IMR-90 (cell line): ENCODE data around the gene MED12L. TPM values are rescaled to one million over a fixed set of nuclear protein-coding genes. Genes with fewer than 3 reads are reported as not detected.
A peak's percentile ranks its signal among the peaks of the same experiment; 100 is the strongest.

Source experiments
- ATAC-seq: fragments of 200-7000 bp; cut with Tn5 transposase; 2 replicates; pipeline ENCODE4 v1.9.1; 2020; ENCODE audit warnings: low read depth, mild to moderate bottlenecking, moderate library complexity
- BruUV-seq: library from RNA; stranded (reverse); fragments of 400-500 nt; replicated peaks from 2 replicates; lab custom pipeline; 2021; lab: Mats Ljungman, UMichigan
- CTCF ChIA-PET: fragments of 300-600 bp; formaldehyde crosslinking; extraction: SDS; loops from one replicate; lab custom pipeline; 2021; ENCODE audit warnings: antibody characterized with exemption; lab: Yijun Ruan, JAX
- POLR2A ChIA-PET: fragments of 300-600 bp; sonication (Branson Sonifier 250); formaldehyde crosslinking; loops from one replicate; lab custom pipeline; 2022; ENCODE audit warnings: antibody characterized with exemption; ENCODE audit not compliant: unreplicated experiment; lab: Charles Lee
- DNase-seq: peaks from one replicate; pipeline ENCODE4 v3.0.0; 2013
- H2AFZ ChIP-seq: replicated peaks from 2 replicates; pipeline ENCODE3; 2013; ENCODE audit warnings: low read length, mild to moderate bottlenecking; ENCODE audit not compliant: poor library complexity
- H2AK5ac ChIP-seq: 2 replicates; pipeline ENCODE4 v1.6.1; 2013; ENCODE audit warnings: low read depth, low read length, inconsistent platforms
- H2AK9ac ChIP-seq: replicated peaks from 2 replicates; pipeline ENCODE3; 2013; ENCODE audit warnings: mild to moderate bottlenecking, low read depth, low read length, moderate library complexity; ENCODE audit not compliant: poor library complexity
- H2BK120ac ChIP-seq: 2 replicates; pipeline ENCODE4 v1.6.1; 2013; ENCODE audit warnings: low read depth, low read length, inconsistent platforms
- H2BK15ac ChIP-seq: 3 replicates; pipeline ENCODE4 v1.6.1; 2013; ENCODE audit warnings: low read depth, low read length, inconsistent platforms
- H2BK20ac ChIP-seq: 2 replicates; pipeline ENCODE4 v1.6.1; 2013; ENCODE audit warnings: low read depth, mild to moderate bottlenecking, inconsistent platforms, low read length, moderate library complexity
- H2BK5ac ChIP-seq: 2 replicates; pipeline ENCODE4 v1.6.1; 2013; ENCODE audit warnings: mild to moderate bottlenecking, low read depth, low read length, inconsistent platforms; ENCODE audit not compliant: poor library complexity, severe bottlenecking
- H3K14ac ChIP-seq: replicated peaks from 2 replicates; pipeline ENCODE4 v1.6.1; 2013; ENCODE audit warnings: low read depth, low read length, inconsistent platforms
- H3K18ac ChIP-seq: 2 replicates; pipeline ENCODE4 v1.6.1; 2013; ENCODE audit warnings: low read depth, low read length, control low read depth
- H3K23ac ChIP-seq: 2 replicates; pipeline ENCODE4 v1.6.1; 2013; ENCODE audit warnings: low read depth, low read length, inconsistent platforms
- H3K27ac ChIP-seq: 2 replicates; pipeline ENCODE4 v1.5.1; 2013; ENCODE audit warnings: mild to moderate bottlenecking, control low read depth, low read length; ENCODE audit not compliant: insufficient read depth
- H3K27me3 ChIP-seq: 2 replicates; pipeline ENCODE4 v1.6.1; 2013; ENCODE audit warnings: low read length; ENCODE audit not compliant: control insufficient read depth, insufficient read depth
- H3K36me3 ChIP-seq: 2 replicates; pipeline ENCODE4 v1.6.1; 2013; ENCODE audit warnings: low read length, mixed read lengths; ENCODE audit not compliant: control insufficient read depth, insufficient read depth
- H3K4ac ChIP-seq: 2 replicates; pipeline ENCODE4 v1.6.1; 2013; ENCODE audit warnings: low read depth, low read length, inconsistent platforms
- H3K4me1 ChIP-seq: 2 replicates; pipeline ENCODE4 v1.6.1; 2013; ENCODE audit warnings: low read length, mixed read lengths; ENCODE audit not compliant: control insufficient read depth, insufficient read depth
- H3K4me2 ChIP-seq: 2 replicates; pipeline ENCODE4 v1.6.1; 2013; ENCODE audit warnings: low read depth, mild to moderate bottlenecking, control low read depth, low read length, moderate library complexity
- H3K4me3 ChIP-seq: 2 replicates; pipeline ENCODE4 v1.5.1; 2013; ENCODE audit warnings: low read depth, mild to moderate bottlenecking, control low read depth, low read length, moderate library complexity; ENCODE audit not compliant: insufficient read depth
- H3K56ac ChIP-seq: 2 replicates; pipeline ENCODE4 v1.6.1; 2013; ENCODE audit warnings: low read length, inconsistent platforms; ENCODE audit not compliant: insufficient read depth; ENCODE audit errors: extremely low read depth
- H3K79me1 ChIP-seq, 2 experiments: 2 replicates each; pipeline ENCODE4 v1.6.1; 2013; ENCODE audit warnings: low read length in 2 of 2, inconsistent platforms in 1 of 2, low read depth in 1 of 2
- H3K9ac ChIP-seq: 2 replicates; pipeline ENCODE4 v1.6.1; 2013; ENCODE audit warnings: low read depth, low read length, control low read depth
- H3K9me1 ChIP-seq: 2 replicates; pipeline ENCODE4 v1.6.1; 2013; ENCODE audit warnings: low read length, inconsistent platforms; ENCODE audit not compliant: insufficient read depth
- H3K9me3 ChIP-seq: 2 replicates; pipeline ENCODE4 v1.6.1; 2013; ENCODE audit warnings: low read length; ENCODE audit not compliant: control insufficient read depth, insufficient read depth
- H4K20me1 ChIP-seq: 2 replicates; pipeline ENCODE4 v1.6.1; 2013; ENCODE audit warnings: low read length, inconsistent platforms; ENCODE audit not compliant: insufficient read depth
- H4K5ac ChIP-seq: 2 replicates; pipeline ENCODE4 v1.6.1; 2013; ENCODE audit warnings: mild to moderate bottlenecking, low read depth, low read length, control low read depth
- H4K8ac ChIP-seq, 2 experiments: 2 replicates each; pipeline ENCODE4 v1.6.1; 2013; ENCODE audit warnings: low read depth in 2 of 2, low read length in 2 of 2, control low read depth in 1 of 2, inconsistent platforms in 1 of 2
- H4K91ac ChIP-seq: 2 replicates; pipeline ENCODE4 v1.6.1; 2013; ENCODE audit warnings: low read depth, low read length, inconsistent platforms; ENCODE audit not compliant: insufficient read depth
- BHLHE40 ChIP-seq: fragments of 150-350 bp; IDR thresholded peaks from 2 replicates; pipeline ENCODE4 v1.6.1; 2016; ENCODE audit warnings: mild to moderate bottlenecking, low read depth, low read length
- CEBPB ChIP-seq: IDR thresholded peaks from 2 replicates; pipeline ENCODE4 v1.6.1; 2012; ENCODE audit warnings: low read depth, low read length, improper control_type of control experiment
- CHD1 ChIP-seq: IDR thresholded peaks from 2 replicates; pipeline ENCODE4 v1.6.1; 2012; ENCODE audit warnings: low read depth, low read length, improper control_type of control experiment
- FOS ChIP-seq: fragments of 150-350 bp; IDR thresholded peaks from 2 replicates; pipeline ENCODE4 v1.6.1; 2016; ENCODE audit warnings: low read depth, low read length
- MAFK ChIP-seq: IDR thresholded peaks from 2 replicates; pipeline ENCODE4 v1.6.1; 2012; ENCODE audit warnings: low read depth, low read length, improper control_type of control experiment
- MAZ ChIP-seq: IDR thresholded peaks from 2 replicates; pipeline ENCODE4 v1.6.1; 2012; ENCODE audit warnings: low read depth, mild to moderate bottlenecking, low read length, improper control_type of control experiment, moderate library complexity, borderline replicate concordance
- MXI1 ChIP-seq: IDR thresholded peaks from 2 replicates; pipeline ENCODE4 v1.6.1; 2012; ENCODE audit warnings: low read depth, mild to moderate bottlenecking, low read length, moderate library complexity, borderline replicate concordance
- NFE2L2 ChIP-seq: fragments of 150-350 bp; IDR thresholded peaks from 2 replicates; pipeline ENCODE4 v1.6.1; 2016; ENCODE audit warnings: low read depth, mild to moderate bottlenecking, low read length
- POLR2A ChIP-seq: IDR thresholded peaks from 2 replicates; pipeline ENCODE4 v1.6.1; 2012; ENCODE audit warnings: mild to moderate bottlenecking, low read depth, low read length
- RAD21 ChIP-seq: IDR thresholded peaks from 2 replicates; pipeline ENCODE4 v1.6.1; 2012; ENCODE audit warnings: low read length, improper control_type of control experiment
- RCOR1 ChIP-seq: IDR thresholded peaks from 2 replicates; pipeline ENCODE4 v1.6.1; 2012; ENCODE audit warnings: mild to moderate bottlenecking, low read length, improper control_type of control experiment; ENCODE audit not compliant: insufficient replicate concordance
- RFX5 ChIP-seq: IDR thresholded peaks from 2 replicates; pipeline ENCODE4 v1.8.0; 2012; ENCODE audit warnings: low read depth, mild to moderate bottlenecking, low read length, moderate library complexity
- SMC3 ChIP-seq: fragments of 150-350 bp; IDR thresholded peaks from 2 replicates; pipeline ENCODE4 v1.6.1; 2016; ENCODE audit warnings: low read depth, mild to moderate bottlenecking, antibody characterized with exemption, low read length, moderate library complexity
- USF2 ChIP-seq: fragments of 150-350 bp; IDR thresholded peaks from 2 replicates; pipeline ENCODE4 v1.6.1; 2017; ENCODE audit warnings: mild to moderate bottlenecking, antibody characterized with exemption, low read length, low read depth
- WGBS, 2 experiments: methylation state at CpG; one replicate each; pipeline versions ENCODE4 v1.1.5 to v1.1.7; 2013; ENCODE audit warnings: missing lambda C conversion rate in 2 of 2; ENCODE audit not compliant: insufficient read length in 1 of 2; ENCODE audit errors: extremely low coverage in 2 of 2; 5-methylcytosine and 5-hydroxymethylcytosine counted together
- dilution Hi-C: fragments of 300-500 bp; cut with HindIII; formaldehyde crosslinking; loops from one replicate; pipeline ENCODE4 v1.14.3; 2018; ENCODE audit warnings: low sequenced_read_pairs; ENCODE audit not compliant: unreplicated experiment
- in situ Hi-C: fragments of 300-500 bp; cut with MboI; formaldehyde crosslinking; loops from 3 replicates; pipeline ENCODE4 v1.14.3; 2019; ENCODE audit warnings: low sequenced_read_pairs, inconsistent platforms, mixed read lengths
- intact Hi-C: fragments of 100-400 bp; cut with micrococcal nuclease; formaldehyde crosslinking; loops from 2 replicates; pipeline ENCODE4 v1.10.0; 2022
- polyA plus RNA-seq, 3 experiments: library from polyadenylated mRNA; depleted of rRNA; stranded (reverse); fragments of >200 nt; gene quantifications; 2 replicates each; pipeline ENCODE4 v1.2.3, GENCODE V29; 2012; ENCODE audit warnings: low replicate concordance in 1 of 3
- total RNA-seq: library from RNA; depleted of rRNA; stranded (reverse); fragments of >200 nt; gene quantifications from 2 replicates; pipeline ENCODE4 v1.2.3, GENCODE V29; 2012
- TF ChIP-seq, protein P1 (sequence below): fragments of 150-350 bp; IDR thresholded peaks from 2 replicates; pipeline ENCODE4 v1.6.1; 2016; ENCODE audit warnings: low read depth, mild to moderate bottlenecking, low read length, moderate library complexity, borderline replicate concordance
- TF ChIP-seq, protein P2 (sequence below): conservative IDR thresholded peaks from 2 replicates; pipeline ENCODE4 v1.5.1; 2012; ENCODE audit warnings: mild to moderate bottlenecking, low read depth, low read length, improper control_type of control experiment

Gene MED12L
- total and polyA plus RNA-seq, 2 of the 4 experiments (the other 2 are of a cell fraction): 0.05 to 0.18 TPM

GRCh38 chr3:151315846-151316245 is 230.4 kb downstream of the MED12L start:
- H2BK20ac ChIP-seq: peak overlapping the region; percentile 75; the same call in 1 of the 2 replicates
- no peak overlapping the region for H4K91ac ChIP-seq
- DNase-seq (no peak), ATAC-seq (no peak)
- no peak for TF ChIP-seq USF2
- no peak for TF ChIP-seq CEBPB
- no peak for TF ChIP-seq RAD21
- no peak for TF ChIP-seq SMC3
- TF ChIP-seq RFX5: no peak
- no peak for TF ChIP-seq CHD1
- no peak for TF ChIP-seq MAZ
- TF ChIP-seq, protein P1, sequence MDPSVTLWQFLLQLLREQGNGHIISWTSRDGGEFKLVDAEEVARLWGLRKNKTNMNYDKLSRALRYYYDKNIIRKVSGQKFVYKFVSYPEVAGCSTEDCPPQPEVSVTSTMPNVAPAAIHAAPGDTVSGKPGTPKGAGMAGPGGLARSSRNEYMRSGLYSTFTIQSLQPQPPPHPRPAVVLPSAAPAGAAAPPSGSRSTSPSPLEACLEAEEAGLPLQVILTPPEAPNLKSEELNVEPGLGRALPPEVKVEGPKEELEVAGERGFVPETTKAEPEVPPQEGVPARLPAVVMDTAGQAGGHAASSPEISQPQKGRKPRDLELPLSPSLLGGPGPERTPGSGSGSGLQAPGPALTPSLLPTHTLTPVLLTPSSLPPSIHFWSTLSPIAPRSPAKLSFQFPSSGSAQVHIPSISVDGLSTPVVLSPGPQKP: no peak
- TF ChIP-seq MAFK: no peak
- no peak for TF ChIP-seq POLR2A
- TF ChIP-seq BHLHE40: no peak
- no peak for TF ChIP-seq MXI1
- TF ChIP-seq, protein P2, sequence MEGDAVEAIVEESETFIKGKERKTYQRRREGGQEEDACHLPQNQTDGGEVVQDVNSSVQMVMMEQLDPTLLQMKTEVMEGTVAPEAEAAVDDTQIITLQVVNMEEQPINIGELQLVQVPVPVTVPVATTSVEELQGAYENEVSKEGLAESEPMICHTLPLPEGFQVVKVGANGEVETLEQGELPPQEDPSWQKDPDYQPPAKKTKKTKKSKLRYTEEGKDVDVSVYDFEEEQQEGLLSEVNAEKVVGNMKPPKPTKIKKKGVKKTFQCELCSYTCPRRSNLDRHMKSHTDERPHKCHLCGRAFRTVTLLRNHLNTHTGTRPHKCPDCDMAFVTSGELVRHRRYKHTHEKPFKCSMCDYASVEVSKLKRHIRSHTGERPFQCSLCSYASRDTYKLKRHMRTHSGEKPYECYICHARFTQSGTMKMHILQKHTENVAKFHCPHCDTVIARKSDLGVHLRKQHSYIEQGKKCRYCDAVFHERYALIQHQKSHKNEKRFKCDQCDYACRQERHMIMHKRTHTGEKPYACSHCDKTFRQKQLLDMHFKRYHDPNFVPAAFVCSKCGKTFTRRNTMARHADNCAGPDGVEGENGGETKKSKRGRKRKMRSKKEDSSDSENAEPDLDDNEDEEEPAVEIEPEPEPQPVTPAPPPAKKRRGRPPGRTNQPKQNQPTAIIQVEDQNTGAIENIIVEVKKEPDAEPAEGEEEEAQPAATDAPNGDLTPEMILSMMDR: no peak
- TF ChIP-seq NFE2L2: no peak
- no peak for TF ChIP-seq RCOR1
- TF ChIP-seq FOS: no peak
- H3K23ac ChIP-seq: 0 out of 2 replicates have a peak overlapping the region, but pooled peaks have one; percentile 82
- H3K9ac ChIP-seq: no peak overlapping the region
- H4K5ac ChIP-seq: peak overlapping the region; percentile 64; the same call in 1 of the 2 replicates
- peak overlapping the region in 1 of 2 experiments; percentile 71; a peak in 2 of 4 replicates for H4K8ac ChIP-seq
- H2BK5ac ChIP-seq: no peak overlapping the region
- H3K9me1 ChIP-seq: peaks cover 6% of the 10 kb centered on the region; the same call in 1 of the 2 replicates
- peaks cover 5% of the 10 kb centered on the region for H3K9me3 ChIP-seq
- peak overlapping the region; percentile 56; the same call in 2 of the 3 replicates for H2BK15ac ChIP-seq
- peak overlapping the region; percentile 47 for H2BK120ac ChIP-seq
- ChIA-PET CTCF (interaction anchor here (1.0 to 1.2 kb wide), 2 partner anchors 11 to 12 kb away, joined by 3 to 8 read pairs; no protein-coding TSS in a partner anchor), POLR2A (no interaction called here)
- H3K4me1 ChIP-seq: peaks cover 13% of the 10 kb centered on the region
- in situ Hi-C loops (no loop called here), intact Hi-C loops (no loop called here), dilution Hi-C loops (no loop called here)
- H3K27ac ChIP-seq: no peak overlapping the region
- H4K20me1 ChIP-seq: no peaks in the 10 kb centered on the region
- 0 out of 2 replicates have a peak overlapping the region, but pooled peaks have one; percentile 19 for H3K14ac ChIP-seq
- no peak overlapping the region for H3K4me2 ChIP-seq
- peak overlapping the region; percentile 83; the same call in 1 of the 2 replicates for H3K18ac ChIP-seq
- H3K27me3 ChIP-seq: no peaks in the 10 kb centered on the region
- H3K4me3 ChIP-seq: no peak overlapping the region
- no peak overlapping the region; the same call in 1 of the 2 replicates for H2AK5ac ChIP-seq
- no TSS peak for BruUV-seq
- H2AK9ac ChIP-seq: no peak overlapping the region
- no peaks in the 10 kb centered on the region for H3K79me1 ChIP-seq
- H3K56ac ChIP-seq: no peak overlapping the region
- no CpG with 5 or more reads among the region's 2 CpGs for WGBS, 2 experiments
- no peaks in the 10 kb centered on the region for H3K36me3 ChIP-seq
- no peak overlapping the region; the same call in 1 of the 2 replicates for H3K4ac ChIP-seq
- no peak overlapping the region for H2AFZ ChIP-seq
